ENCODE results near the gene ARF6. TPM values are rescaled to one million over a fixed set of nuclear protein-coding genes. Genes with fewer than 3 reads are reported as not detected.
"Not testable (repeated sequence)": the region's sequence is repeated elsewhere in the genome, so short reads cannot be mapped to it uniquely, and the experiment has no call there.

ARF6 gene
- total RNA-seq, 1 donor from 2014 or later = 61.5 TPM

GRCh38 chr14:49893309-49894213 lies 679 bp downstream of the ARF6 start:
- no peaks in the 10 kb centered on the region for H3K9me3 ChIP-seq
- H3K4me3 ChIP-seq = peak overlapping the region; percentile 86
- peak overlapping the region; percentile 98 for H3K27ac ChIP-seq
- peaks cover 24% of the 10 kb centered on the region for H3K36me3 ChIP-seq
- no peaks in the 10 kb centered on the region for H3K27me3 ChIP-seq
- TF ChIP-seq, protein P1, sequence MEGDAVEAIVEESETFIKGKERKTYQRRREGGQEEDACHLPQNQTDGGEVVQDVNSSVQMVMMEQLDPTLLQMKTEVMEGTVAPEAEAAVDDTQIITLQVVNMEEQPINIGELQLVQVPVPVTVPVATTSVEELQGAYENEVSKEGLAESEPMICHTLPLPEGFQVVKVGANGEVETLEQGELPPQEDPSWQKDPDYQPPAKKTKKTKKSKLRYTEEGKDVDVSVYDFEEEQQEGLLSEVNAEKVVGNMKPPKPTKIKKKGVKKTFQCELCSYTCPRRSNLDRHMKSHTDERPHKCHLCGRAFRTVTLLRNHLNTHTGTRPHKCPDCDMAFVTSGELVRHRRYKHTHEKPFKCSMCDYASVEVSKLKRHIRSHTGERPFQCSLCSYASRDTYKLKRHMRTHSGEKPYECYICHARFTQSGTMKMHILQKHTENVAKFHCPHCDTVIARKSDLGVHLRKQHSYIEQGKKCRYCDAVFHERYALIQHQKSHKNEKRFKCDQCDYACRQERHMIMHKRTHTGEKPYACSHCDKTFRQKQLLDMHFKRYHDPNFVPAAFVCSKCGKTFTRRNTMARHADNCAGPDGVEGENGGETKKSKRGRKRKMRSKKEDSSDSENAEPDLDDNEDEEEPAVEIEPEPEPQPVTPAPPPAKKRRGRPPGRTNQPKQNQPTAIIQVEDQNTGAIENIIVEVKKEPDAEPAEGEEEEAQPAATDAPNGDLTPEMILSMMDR (IDR thresholded peaks at IDR 0.05) = no peak
- intact Hi-C loops (cut with DNase I) = loop anchor here (5.0 kb wide), 1 partner anchor 109 kb away; no protein-coding TSS in a partner anchor
- peaks cover 48% of the 10 kb centered on the region for H3K4me1 ChIP-seq
- DNase-seq = peak; percentile 89
- ATAC-seq = peak; percentile 78

GRCh38 chr14:49894214-49895107 lies 1.6 kb downstream of the ARF6 start:
- H3K4me3 ChIP-seq = peak overlapping the region; percentile 86
- ATAC-seq, H3K27me3 ChIP-seq, DNase-seq, H3K9me3 ChIP-seq: not testable (repeated sequence)
- intact Hi-C loops (cut with DNase I) = loop anchor here (5.0 kb wide), 1 partner anchor 108 kb away; no protein-coding TSS in a partner anchor
- H3K27ac ChIP-seq = peak overlapping the region; percentile 98
- H3K4me1 ChIP-seq = peaks cover 55% of the 10 kb centered on the region
- H3K36me3 ChIP-seq = peaks cover 24% of the 10 kb centered on the region

GRCh38 chr14:49895480-49895879 lies 2.6 kb downstream of the ARF6 start:
- intact Hi-C loops (cut with DNase I) = no loop called here
- TF ChIP-seq, protein P1 (IDR thresholded peaks at IDR 0.05) = no peak
- no peaks in the 10 kb centered on the region for H3K27me3 ChIP-seq
- peak overlapping the region; percentile 86 for H3K4me3 ChIP-seq
- H3K36me3 ChIP-seq = peaks cover 24% of the 10 kb centered on the region
- peaks cover 55% of the 10 kb centered on the region for H3K4me1 ChIP-seq
- no peak for DNase-seq
- peak overlapping the region; percentile 98 for H3K27ac ChIP-seq
- no peak for ATAC-seq
- no peaks in the 10 kb centered on the region for H3K9me3 ChIP-seq

- Histone ChIP-seq H3K36me3 (peaks cover 24% of the 10 kb centered on the region), H3K4me3 (peak overlapping the region; percentile 86), H3K4me1 (peaks cover 53% of the 10 kb centered on the region), H3K27ac (peak overlapping the region; percentile 4)
- ATAC-seq; H3K9me3 ChIP-seq; H3K27me3 ChIP-seq; DNase-seq; intact Hi-C loops (cut with DNase I): not testable (repeated sequence)
Observed at GRCh38 chr14:49896272-49896671, 3.4 kb downstream of the ARF6 start.

- intact Hi-C loops (cut with DNase I) = no loop called here
Observed at GRCh38 chr14:49896966-49897365, 4.1 kb downstream of the ARF6 start.

GRCh38 chr14:49897414-49897813 lies 4.5 kb downstream of the ARF6 start:
- DNase-seq (no peak), ATAC-seq (no peak)
- H3K9me3 ChIP-seq = no peaks in the 10 kb centered on the region
- intact Hi-C loops (cut with DNase I) = no loop called here
- no peak overlapping the region for H3K27ac ChIP-seq
- H3K4me3 ChIP-seq = peak overlapping the region; percentile 2
- H3K36me3 ChIP-seq = peaks cover 24% of the 10 kb centered on the region
- no peaks in the 10 kb centered on the region for H3K27me3 ChIP-seq
- H3K4me1 ChIP-seq = peaks cover 45% of the 10 kb centered on the region
- TF ChIP-seq, protein P1 (IDR thresholded peaks at IDR 0.05) = no peak

More at GRCh38 chr14:49896966-49897365, 4.1 kb downstream of the ARF6 start:
- H3K9me3 ChIP-seq = no peaks in the 10 kb centered on the region
- H3K4me1 ChIP-seq = peaks cover 46% of the 10 kb centered on the region
- H3K36me3 ChIP-seq = peaks cover 24% of the 10 kb centered on the region
- no peak overlapping the region for H3K27ac ChIP-seq
- TF ChIP-seq, protein P1 (IDR thresholded peaks at IDR 0.05) = no peak
- DNase-seq (no peak), ATAC-seq (no peak)
- H3K27me3 ChIP-seq = no peaks in the 10 kb centered on the region
- H3K4me3 ChIP-seq = peak overlapping the region; percentile 86
